ENCODE measurements around the gene PLEKHM2. TPM values are rescaled to one million over a fixed set of nuclear protein-coding genes. Genes with fewer than 3 reads are reported as not detected.

The PLEKHM2 gene
- total RNA-seq, 4 donors from 2014 or later, result 55.5 to 98.7 (median 61.9) TPM

DNA sequence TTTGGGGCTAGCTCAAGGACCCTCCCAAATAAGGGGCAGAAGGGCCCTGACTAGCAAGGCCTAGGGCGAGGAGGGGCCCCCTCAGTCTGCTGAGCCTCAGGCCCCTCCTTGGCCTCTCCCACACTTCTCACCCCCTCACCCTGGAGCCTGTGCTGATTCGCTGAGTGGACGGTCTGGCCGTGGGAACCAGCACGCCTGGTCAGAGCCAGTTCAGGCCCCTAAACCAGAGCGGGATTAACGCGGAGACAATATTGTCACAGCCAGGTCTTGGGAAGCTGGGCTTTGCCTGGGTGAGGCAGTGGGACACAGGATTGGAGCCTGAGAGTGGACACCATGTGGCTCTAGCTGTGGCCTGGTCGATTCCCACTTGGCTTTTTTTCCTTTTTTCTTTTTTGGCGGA, 69.7 kb downstream of the PLEKHM2 start:
- WGBS, 2 donors, result 74 to 92% methylated on average over 10 of the region's 10 CpGs
- no peak for DNase-seq (ENCODE audit: low spot score in 2 of 2)
- intact Hi-C loops (cut with DNase I; ENCODE audit: low total_unique reads), result no loop called here
- no peak for TF ChIP-seq CTCF (IDR thresholded peaks at IDR 0.05)
- no peak for TF ChIP-seq POLR2A (IDR thresholded peaks at IDR 0.05)
- no peak overlapping the region for H3K4me3 ChIP-seq (ENCODE audit: low read depth, poor library complexity, severe bottlenecking)

GRCh38 chr1:15755021-15755645, 71.0 kb downstream of the PLEKHM2 start:
- H3K4me3 ChIP-seq (ENCODE audit: low read depth, poor library complexity, severe bottlenecking), result no peak overlapping the region
- WGBS, 2 donors, result 82 to 93% methylated on average over 2 of the region's 2 CpGs
- DNase-seq (ENCODE audit: low spot score in 2 of 2), result no peak
- intact Hi-C loops (cut with DNase I; ENCODE audit: low total_unique reads), result loop anchor here (5.0 kb wide), 1 partner anchor 228 kb away; the partner anchor contains the start of gene DNAJC16
- TF ChIP-seq POLR2A (IDR thresholded peaks at IDR 0.05) (no peak), CTCF (IDR thresholded peaks at IDR 0.05) (no peak)

DNA sequence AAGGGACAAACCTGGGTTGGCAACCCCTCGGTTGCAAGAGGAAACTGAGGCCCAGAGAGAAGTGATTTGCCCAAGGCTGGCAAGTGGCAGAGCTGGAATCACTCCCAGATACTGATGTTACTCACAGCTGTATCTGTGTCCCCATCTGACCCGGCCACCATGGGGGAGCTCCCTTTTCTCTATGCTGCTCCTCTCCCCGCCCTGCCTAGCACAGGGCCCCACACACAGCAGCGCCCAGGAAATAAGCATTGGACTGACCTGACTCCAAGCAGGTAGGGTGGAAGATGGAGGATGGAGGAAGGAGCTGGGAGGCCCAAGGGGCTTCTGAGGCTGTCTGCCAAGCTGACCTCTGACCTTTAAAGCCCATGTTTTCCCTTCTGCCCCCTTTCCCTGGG, 71.5 kb downstream of the PLEKHM2 start:
- intact Hi-C loops (cut with DNase I; ENCODE audit: low total_unique reads), result loop anchor here (5.0 kb wide), 1 partner anchor 228 kb away; the partner anchor contains the start of gene DNAJC16
- peak in 1 of 2 donors; percentile 84 for DNase-seq (ENCODE audit: low spot score in 2 of 2)
- TF ChIP-seq POLR2A (IDR thresholded peaks at IDR 0.05) (no peak), CTCF (IDR thresholded peaks at IDR 0.05) (no peak)
- WGBS, 2 donors, result 64 to 67% methylated on average over 4 of the region's 4 CpGs
- no peak overlapping the region for H3K4me3 ChIP-seq (ENCODE audit: low read depth, poor library complexity, severe bottlenecking)

DNA sequence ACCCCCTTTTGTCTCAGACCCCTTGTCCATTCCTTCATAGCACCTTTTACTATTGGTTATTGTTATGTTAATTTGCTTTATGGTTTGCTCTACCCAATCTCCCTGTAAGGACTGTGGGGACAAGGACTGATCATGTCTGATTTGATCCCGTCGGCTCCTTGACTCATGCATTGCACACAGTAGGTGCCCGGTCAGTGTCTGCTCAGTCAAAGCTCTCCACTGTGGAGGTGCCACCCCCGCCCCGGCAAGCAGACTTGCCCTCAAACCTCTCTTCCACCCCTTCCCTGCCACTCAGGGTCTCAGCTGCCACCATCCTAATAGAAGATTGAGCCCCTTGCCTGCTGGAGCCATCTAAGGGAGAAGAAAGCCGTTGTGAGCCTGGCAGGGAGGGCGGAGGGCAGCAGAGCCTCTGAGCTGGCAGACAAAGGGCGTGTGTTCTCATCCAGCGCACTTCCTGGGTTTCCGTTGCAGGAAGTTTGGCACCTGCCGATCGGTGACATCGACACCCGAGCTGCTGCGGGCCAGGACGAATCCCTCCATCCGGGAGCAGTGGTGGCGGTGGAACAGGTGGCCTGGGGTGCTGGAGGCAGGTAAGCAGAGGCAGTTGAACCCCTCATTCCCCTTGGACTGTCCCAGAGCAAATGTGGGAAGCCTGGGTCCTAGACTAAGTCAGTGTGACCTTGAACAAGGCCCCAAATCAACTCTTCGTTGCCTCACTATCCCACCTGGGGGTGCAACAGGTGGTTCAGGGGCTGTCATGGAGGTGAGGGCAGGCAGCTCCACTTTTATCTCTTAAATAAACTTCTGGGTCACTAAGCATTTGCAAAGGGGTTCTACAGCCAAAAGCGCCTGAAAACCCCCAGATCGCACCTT, 72.3 kb downstream of the PLEKHM2 start:
- peak in 1 of 2 donors; percentile 89 for DNase-seq (ENCODE audit: low spot score in 2 of 2)
- intact Hi-C loops (cut with DNase I; ENCODE audit: low total_unique reads), result loop anchor here (5.0 kb wide), 1 partner anchor 229 kb away; the partner anchor contains the start of gene DNAJC16
- H3K4me3 ChIP-seq (ENCODE audit: low read depth, poor library complexity, severe bottlenecking), result no peak overlapping the region
- no peak for TF ChIP-seq CTCF (IDR thresholded peaks at IDR 0.05)
- TF ChIP-seq POLR2A (IDR thresholded peaks at IDR 0.05), result no peak
- 48% methylated on average over 18 to 21 of the region's 21 CpGs for WGBS, 2 donors

DNA sequence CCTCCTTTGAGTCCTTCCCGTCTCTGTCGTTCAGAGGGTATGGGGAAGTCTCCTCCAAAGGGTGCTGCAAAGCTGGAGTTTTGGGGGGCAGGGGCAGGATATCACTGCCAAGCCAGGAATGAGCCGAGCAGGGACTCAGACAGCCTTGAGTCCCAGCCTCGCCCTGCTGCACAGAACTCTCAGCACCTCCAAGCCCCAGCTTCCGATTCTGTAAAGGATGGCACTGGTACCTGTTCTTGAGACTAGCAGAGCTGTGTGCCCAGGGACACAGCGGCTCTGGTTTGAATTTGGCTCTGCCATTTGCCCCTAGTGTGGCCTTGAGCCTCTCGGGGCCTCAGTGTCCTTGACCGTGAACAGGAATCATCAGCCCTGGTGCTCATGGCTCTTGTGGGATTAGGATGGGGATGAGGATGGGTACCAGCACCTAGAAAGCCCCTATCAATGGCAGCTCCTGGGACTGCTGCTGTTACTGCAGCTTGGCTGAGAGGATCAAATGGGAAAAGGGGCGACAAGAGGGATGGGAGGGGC, 73.0 kb downstream of the PLEKHM2 start:
- intact Hi-C loops (cut with DNase I; ENCODE audit: low total_unique reads), result loop anchor here (5.0 kb wide), 1 partner anchor 230 kb away; the partner anchor contains the start of gene DNAJC16
- WGBS, 2 donors, result 69 to 71% methylated on average over 9 of the region's 9 CpGs
- DNase-seq (ENCODE audit: low spot score in 2 of 2), result no peak
- TF ChIP-seq CTCF (IDR thresholded peaks at IDR 0.05) (no peak), POLR2A (IDR thresholded peaks at IDR 0.05) (no peak)
- no peak overlapping the region for H3K4me3 ChIP-seq (ENCODE audit: low read depth, poor library complexity, severe bottlenecking)

Measured in lower leg skin (tissue), 4 donors.